Measurements from ENCODE around the gene ABHD2. TPM values are rescaled to one million over a fixed set of nuclear protein-coding genes. Genes with fewer than 3 reads are reported as not detected.

Gene ABHD2, protein sequence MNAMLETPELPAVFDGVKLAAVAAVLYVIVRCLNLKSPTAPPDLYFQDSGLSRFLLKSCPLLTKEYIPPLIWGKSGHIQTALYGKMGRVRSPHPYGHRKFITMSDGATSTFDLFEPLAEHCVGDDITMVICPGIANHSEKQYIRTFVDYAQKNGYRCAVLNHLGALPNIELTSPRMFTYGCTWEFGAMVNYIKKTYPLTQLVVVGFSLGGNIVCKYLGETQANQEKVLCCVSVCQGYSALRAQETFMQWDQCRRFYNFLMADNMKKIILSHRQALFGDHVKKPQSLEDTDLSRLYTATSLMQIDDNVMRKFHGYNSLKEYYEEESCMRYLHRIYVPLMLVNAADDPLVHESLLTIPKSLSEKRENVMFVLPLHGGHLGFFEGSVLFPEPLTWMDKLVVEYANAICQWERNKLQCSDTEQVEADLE
- 19.1 and 19.3 TPM in 2 replicates for total RNA-seq

DNA sequence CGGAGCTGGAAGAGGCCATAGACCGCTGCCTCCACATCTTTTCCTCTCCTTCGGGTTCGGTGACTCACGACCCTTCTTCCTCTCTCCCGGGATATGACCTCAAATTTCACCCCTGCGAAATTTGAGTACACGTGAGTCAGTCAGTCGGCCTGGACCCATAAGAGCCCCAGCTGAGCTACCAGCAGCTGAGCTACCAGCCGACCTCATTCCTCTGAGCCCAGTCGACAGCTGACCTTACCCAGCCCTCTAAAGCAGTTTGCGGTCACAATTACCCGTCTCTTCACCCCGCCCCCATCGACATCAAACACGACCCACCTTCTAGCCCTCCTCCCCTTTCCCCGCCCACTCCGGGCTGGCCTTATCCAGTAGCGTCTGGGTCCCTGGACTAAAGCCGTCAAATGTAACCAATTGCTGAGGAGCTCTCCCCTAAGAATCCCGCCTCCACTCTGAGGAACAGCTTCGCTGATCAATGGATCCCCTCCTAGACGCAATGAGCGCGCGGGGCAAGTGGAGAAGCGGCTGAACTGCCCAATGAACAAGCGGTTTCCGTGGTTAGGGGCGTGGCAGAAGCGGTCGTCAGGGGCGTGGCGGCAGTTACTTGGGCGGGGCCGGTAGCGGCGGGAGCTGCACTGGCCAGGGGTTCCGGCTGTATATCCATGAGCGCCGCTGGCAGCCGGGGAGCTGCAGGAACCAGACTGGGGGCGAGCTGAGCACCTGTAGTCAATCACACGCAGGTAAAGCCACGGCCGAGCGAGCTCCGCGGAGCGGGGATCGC lies at the start of gene ABHD2:
Gene ABHD2, plus strand, starts transcription at position 627 of the 775 bp plus-strand sequence. CDS start 27,872 bp downstream, outside the sequence.

DNA sequence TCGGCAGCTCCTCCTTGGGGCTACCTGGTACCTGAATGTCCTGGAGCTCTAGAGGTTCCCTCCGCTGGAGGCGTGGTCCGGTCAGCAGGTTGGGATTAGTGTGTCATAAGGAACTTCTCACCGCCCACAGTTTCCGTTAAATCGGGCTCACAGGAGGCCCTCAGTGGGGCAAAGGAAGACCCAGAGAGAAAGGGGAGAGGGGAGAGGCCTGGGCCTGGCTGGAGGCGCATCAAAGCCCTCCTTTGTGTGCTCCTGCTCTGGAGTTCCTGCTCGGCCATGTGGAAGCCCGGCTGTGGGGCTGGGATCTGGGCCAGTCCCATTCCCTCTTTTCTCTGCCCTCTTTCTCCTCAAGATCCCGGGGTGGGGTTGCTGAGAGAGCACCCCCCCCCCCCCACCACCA lies 133.3 kb downstream of the ABHD2 start, which contains the start of gene RLBP1:
Gene RLBP1, minus strand, starts transcription at position 37 of the 400 bp plus-strand sequence. CDS start 2,604 bp downstream, outside the sequence.

GRCh38 chr15:89243691-89244573 lies 155.7 kb downstream of the ABHD2 start, which contains the start of gene FANCI:
Gene FANCI (plus strand): TSS chr15:89243979. CDS start chr15:89247648, 3,669 bp downstream.

Other genes with a start within 250 kb of the ABHD2 start
- gene HAPLN3, start 192.9 kb upstream of the ABHD2 start, total RNA-seq, result 3.7 and 13.7 TPM in 2 replicates
- 484 and 626 TPM in 2 replicates for gene MFGE8, start 175.1 kb upstream of the ABHD2 start, total RNA-seq
- not detected in 2 replicates for gene RLBP1, start 133.1 kb downstream of the ABHD2 start, total RNA-seq
- gene FANCI, start 155.5 kb downstream of the ABHD2 start, total RNA-seq, result 3.3 and 5.4 TPM in 2 replicates
- 45.5 and 53.0 TPM in 2 replicates for gene POLG, start 246.4 kb downstream of the ABHD2 start, total RNA-seq

All from pericardium fibroblast (primary cell).